ENCODE results near the gene CDKL5. TPM values are rescaled to one million over a fixed set of nuclear protein-coding genes. Genes with fewer than 3 reads are reported as not detected.

The CDKL5 gene
- polyA plus RNA-seq, 3 donors from 2014 or later: 1.5 to 2.3 TPM; not detected in 1

Other genes starting within 250 kb of the CDKL5 start
- under 1 TPM in 1 of 3 donors, not detected in 2; 0.17 TPM for gene BEND2, start 204.7 kb upstream of the CDKL5 start, polyA plus RNA-seq
- under 1 TPM in 2 of 3 donors, not detected in 1; 0.18 to 0.42 TPM for gene SCML2, start 70.9 kb upstream of the CDKL5 start, polyA plus RNA-seq
- gene RS1, start 246.5 kb downstream of the CDKL5 start, polyA plus RNA-seq: not detected

All from immature natural killer cell (primary cell).